Upper lobe of right lung (tissue), 1 donor: ENCODE measurements around the gene MAGEB6B. TPM values are rescaled to one million over a fixed set of nuclear protein-coding genes. Genes with fewer than 3 reads are reported as not detected.
"Not testable (repeated sequence)": the region's sequence is repeated elsewhere in the genome, so short reads cannot be mapped to it uniquely, and the experiment has no call there.

ENCODE experiments used
- ATAC-seq: fragments of 200-7000 bp; cut with Tn5 transposase; one replicate; pipeline ENCODE4 v1.9.1; 2020; ENCODE audit warnings: mild to moderate bottlenecking, moderate library complexity
- DNase-seq: peaks from one replicate; pipeline ENCODE4 v3.0.0-alpha.2; 2020
- H3K27ac ChIP-seq: fragments of 200-600 bp; one replicate; pipeline ENCODE4 v1.8.0; 2022
- H3K27me3 ChIP-seq: fragments of 200-600 bp; one replicate; pipeline ENCODE4 v1.8.0; 2022; ENCODE audit warnings: mild to moderate bottlenecking
- H3K36me3 ChIP-seq: fragments of 200-600 bp; one replicate; pipeline ENCODE4 v1.8.0; 2022
- H3K4me1 ChIP-seq: fragments of 200-600 bp; one replicate; pipeline ENCODE4 v1.8.0; 2022
- H3K4me3 ChIP-seq: fragments of 200-600 bp; one replicate; pipeline ENCODE4 v1.8.0; 2022; ENCODE audit warnings: mild to moderate bottlenecking
- H3K9me3 ChIP-seq: fragments of 200-600 bp; one replicate; pipeline ENCODE4 v1.8.0; 2022
- CTCF ChIP-seq: fragments of 200-600 bp; IDR thresholded peaks from one replicate; pipeline ENCODE4 v1.8.0; 2022; ENCODE audit warnings: antibody characterized with exemption
- intact Hi-C: fragments of 100-400 bp; cut with DNase I; formaldehyde crosslinking; loops from one replicate; pipeline ENCODE4 v1.11.0; 2022
- long read RNA-seq: library from polyadenylated mRNA; unstranded; transcript quantifications from one replicate; pipeline ENCODE4 v2.0.0, GENCODE V29; 2021
- total RNA-seq: library from RNA; stranded (reverse); fragmentation: NEBNext Ultra II Directional; extraction: Animal tissue kit (Norgen Biotek cat#: 25700); gene quantifications from one replicate; pipeline ENCODE4 v1.2.1, GENCODE V29; 2021
- donor health status: DM: no; HTN: yes; CAD: no; lungs with severe emphysema.

Gene MAGEB6B
- not detected for total RNA-seq
- long read RNA-seq, result 0 reads

GRCh38 chrX:26160301-26160700 is at the start of gene MAGEB6B:
Gene MAGEB6B (plus strand): TSS chrX:26160601. CDS start chrX:26160601, 0 bp downstream.
- Histone ChIP-seq H3K9me3 (no peaks in the 10 kb centered on the region), H3K4me3 (no peak within 1 kb of the TSS), H3K36me3 (no peaks in the 10 kb centered on the region), H3K4me1 (no peaks in the 10 kb centered on the region), H3K27me3 (no peaks in the 10 kb centered on the region), H3K27ac (no peak within 1 kb of the TSS)
- intact Hi-C loops, result no loop called here
- DNase-seq (no peak), ATAC-seq (no peak)
- TF ChIP-seq CTCF, result no peak

GRCh38 chrX:26138274-26138673 is 22.1 kb upstream of the MAGEB6B start, which contains the start of gene MAGEB18:
Gene MAGEB18 (plus strand): TSS chrX:26138343. CDS start chrX:26138986, 643 bp downstream.
- Histone ChIP-seq H3K27ac (no peak within 1 kb of the TSS), H3K36me3 (no peaks in the 10 kb centered on the region), H3K9me3 (no peaks in the 10 kb centered on the region), H3K4me3 (no peak within 1 kb of the TSS), H3K4me1 (no peaks in the 10 kb centered on the region), H3K27me3 (no peaks in the 10 kb centered on the region)
- ATAC-seq (no peak), DNase-seq (no peak)
- no peak for TF ChIP-seq CTCF
- intact Hi-C loops, result no loop called here

- no peak for TF ChIP-seq CTCF
- H3K4me3 ChIP-seq, result no peak overlapping the region
- H3K27me3 ChIP-seq, result no peaks in the 10 kb centered on the region
- no peak for ATAC-seq
- no peaks in the 10 kb centered on the region for H3K4me1 ChIP-seq
- DNase-seq, result no peak
- no peak overlapping the region for H3K27ac ChIP-seq
- intact Hi-C loops, result no loop called here
- no peaks in the 10 kb centered on the region for H3K36me3 ChIP-seq
- H3K9me3 ChIP-seq, result no peaks in the 10 kb centered on the region
These were observed 14.4 kb upstream of the MAGEB6B start for GRCh38 chrX:26146024-26146423.

- Histone ChIP-seq H3K27me3 (no peaks in the 10 kb centered on the region), H3K27ac (no peak within 1 kb of the TSS), H3K36me3 (no peaks in the 10 kb centered on the region), H3K4me3 (no peak within 1 kb of the TSS), H3K9me3 (no peaks in the 10 kb centered on the region), H3K4me1 (no peaks in the 10 kb centered on the region)
- intact Hi-C loops, result no loop called here
- no peak for DNase-seq
- no peak for ATAC-seq
- no peak for TF ChIP-seq CTCF
These were observed 31.8 kb downstream of the MAGEB6B start, which contains the start of gene MAGEB6 for GRCh38 chrX:26192204-26192603. Gene MAGEB6 (plus strand): TSS chrX:26192440. CDS start chrX:26193847, 1,407 bp downstream.

- Histone ChIP-seq H3K36me3 (no peaks in the 10 kb centered on the region), H3K4me3 (no peak overlapping the region), H3K27ac (no peak overlapping the region), H3K27me3 (no peaks in the 10 kb centered on the region), H3K9me3 (no peaks in the 10 kb centered on the region), H3K4me1 (no peaks in the 10 kb centered on the region)
- intact Hi-C loops, result no loop called here
- DNase-seq (no peak), ATAC-seq (no peak)
- TF ChIP-seq CTCF, result no peak
These were observed 43.2 kb downstream of the MAGEB6B start for GRCh38 chrX:26203561-26203960.

- ATAC-seq, H3K27me3 ChIP-seq, H3K4me3 ChIP-seq, H3K36me3 ChIP-seq, H3K9me3 ChIP-seq, H3K4me1 ChIP-seq, DNase-seq, H3K27ac ChIP-seq, intact Hi-C loops: not testable (repeated sequence)
These were observed 44.3 kb downstream of the MAGEB6B start for GRCh38 chrX:26204717-26205116.
